CD14-positive monocyte (primary cell): ENCODE data around the gene DCC. TPM values are rescaled to one million over a fixed set of nuclear protein-coding genes. Genes with fewer than 3 reads are reported as not detected.

Experiments
- DNase-seq, 3 donors: peaks; one replicate each; pipeline ENCODE4 v3.0.0-alpha.2; 2011 to 2022
- H2AFZ ChIP-seq: 2 replicates; pipeline ENCODE4 v1.6.0; 2012; ENCODE audit warnings: mild to moderate bottlenecking, low read depth, low read length, inconsistent platforms; ENCODE audit not compliant: insufficient read depth, poor library complexity, severe bottlenecking
- H3K27ac ChIP-seq, 2 donors: 1 replicate in 1 of 2; 2 replicates in 1 of 2; pipeline ENCODE4 v1.5.1; 2012 to 2013; ENCODE audit warnings: low read length in 2 of 2, control low read depth in 1 of 2, inconsistent platforms in 1 of 2, low read depth in 1 of 2, mild to moderate bottlenecking in 1 of 2
- H3K27me3 ChIP-seq, 2 donors: one replicate each; pipeline versions ENCODE4 v1.6.0 to v1.6.1; 2011 to 2013; ENCODE audit warnings: low read length in 2 of 2; ENCODE audit not compliant: control insufficient read depth in 2 of 2, insufficient read depth in 2 of 2
- H3K36me3 ChIP-seq, 2 donors: replicated peaks in 1 of 2; 1 replicate in 1 of 2; 2 replicates in 1 of 2; pipeline versions ENCODE4 v1.5.1 to v1.6.1; 2012 to 2013; ENCODE audit warnings: low read length in 2 of 2, control low read depth in 1 of 2, inconsistent platforms in 1 of 2, mild to moderate bottlenecking in 1 of 2; ENCODE audit not compliant: insufficient read depth in 2 of 2, control insufficient read depth in 1 of 2
- H3K4me1 ChIP-seq, 2 donors: 1 replicate in 1 of 2; 2 replicates in 1 of 2; pipeline versions ENCODE4 v1.5.1 to v1.6.1; 2012 to 2013; ENCODE audit warnings: low read length in 2 of 2, control low read depth in 1 of 2, inconsistent platforms in 1 of 2, mild to moderate bottlenecking in 1 of 2, moderate library complexity in 1 of 2; ENCODE audit not compliant: insufficient read depth in 2 of 2, control insufficient read depth in 1 of 2
- H3K4me2 ChIP-seq: replicated peaks from 2 replicates; pipeline ENCODE3; 2012; ENCODE audit warnings: low read length, moderate library complexity, mild to moderate bottlenecking; ENCODE audit not compliant: poor library complexity, severe bottlenecking; ENCODE audit errors: extremely low read depth
- H3K4me3 ChIP-seq, 3 experiments: fragments of 200-600 bp in 1 of 3; sonication (generic) in 1 of 3; replicated peaks in 1 of 3; 1 replicate in 2 of 3; 2 replicates in 1 of 3; pipeline ENCODE4 v1.5.1; 2011 to 2013; ENCODE audit warnings: low read length in 3 of 3, mild to moderate bottlenecking in 3 of 3, control low read depth in 2 of 3, low read depth in 2 of 3, inconsistent platforms in 1 of 3, moderate library complexity in 1 of 3
- H3K79me2 ChIP-seq: 2 replicates; pipeline ENCODE4 v1.6.0; 2012; ENCODE audit warnings: mild to moderate bottlenecking, control low read depth, inconsistent platforms, low read length, moderate library complexity; ENCODE audit not compliant: insufficient read depth
- H3K9ac ChIP-seq: 2 replicates; pipeline ENCODE4 v1.6.0; 2017; ENCODE audit warnings: low read length, mild to moderate bottlenecking; ENCODE audit not compliant: insufficient read depth, poor library complexity, severe bottlenecking
- H3K9me3 ChIP-seq, 2 donors: replicated peaks in 1 of 2; 1 replicate in 1 of 2; 2 replicates in 1 of 2; pipeline versions ENCODE4 v1.5.1 to v1.6.1; 2012 to 2013; ENCODE audit warnings: low read length in 2 of 2, control low read depth in 1 of 2; ENCODE audit not compliant: control insufficient read depth in 1 of 2, insufficient read depth in 1 of 2
- H4K20me1 ChIP-seq: 2 replicates; pipeline ENCODE4 v1.6.0; 2012; ENCODE audit warnings: mild to moderate bottlenecking, low read length, control low read depth, moderate library complexity; ENCODE audit not compliant: insufficient read depth
- H3K27ac Mint-ChIP-seq, 7 donors: one replicate each; pipeline ENCODE4 v1.8.0; 2020; ENCODE audit warnings: mild to moderate bottlenecking in 7 of 7, mixed read lengths in 7 of 7, moderate library complexity in 6 of 7, inconsistent platforms in 2 of 7
- H3K27me3 Mint-ChIP-seq, 3 donors: one replicate each; pipeline ENCODE4 v1.8.0; 2021 to 2022; ENCODE audit warnings: low read depth in 3 of 3, mild to moderate bottlenecking in 3 of 3, mixed read lengths in 3 of 3, moderate library complexity in 3 of 3, inconsistent platforms in 1 of 3
- H3K36me3 Mint-ChIP-seq, 2 donors: one replicate each; pipeline ENCODE4 v1.8.0; 2020; ENCODE audit warnings: mixed read lengths in 2 of 2, inconsistent platforms in 1 of 2, mild to moderate bottlenecking in 1 of 2
- H3K4me1 Mint-ChIP-seq: one replicate; pipeline ENCODE4 v1.8.0; 2020; ENCODE audit warnings: mild to moderate bottlenecking, mixed read lengths
- H3K4me3 Mint-ChIP-seq, 2 donors: one replicate each; pipeline ENCODE4 v1.8.0; 2020; ENCODE audit warnings: mild to moderate bottlenecking in 2 of 2, mixed read lengths in 2 of 2, moderate library complexity in 1 of 2
- H3K9me3 Mint-ChIP-seq, 7 donors: one replicate each; pipeline ENCODE4 v1.8.0; 2020 to 2022; ENCODE audit warnings: mixed read lengths in 7 of 7, mild to moderate bottlenecking in 6 of 7, moderate library complexity in 6 of 7, inconsistent platforms in 2 of 7
- CTCF ChIP-seq: fragments of 200-600 bp; IDR thresholded peaks from one replicate; pipeline ENCODE4 v1.8.0; 2022; ENCODE audit warnings: antibody characterized with exemption, mild to moderate bottlenecking
- WGBS: methylation state at CpG from one replicate; pipeline ENCODE4 v1.1.5; 2013; ENCODE audit warnings: missing lambda C conversion rate; ENCODE audit not compliant: insufficient coverage; 5-methylcytosine and 5-hydroxymethylcytosine counted together
- intact Hi-C, 2 donors: fragments of 100-400 bp; cut with micrococcal nuclease; formaldehyde crosslinking; loops; one replicate each; pipeline versions ENCODE4 v1.15.0 to v1.15.1; 2023
- polyA plus RNA-seq, 3 donors: library from polyadenylated mRNA; depleted of rRNA in 1 of 3; unstranded in 2 of 3; stranded (reverse) in 1 of 3; fragments of 300-500 nt in 2 of 3; fragments of >200 nt in 1 of 3; fragmentation: Illumina TruSeq in 2 of 3; gene quantifications; 1 replicate in 2 of 3; 2 replicates in 1 of 3; pipeline ENCODE4 v1.2.3, GENCODE V29; 2012 to 2021

DCC gene
- polyA plus RNA-seq, 3 donors: not detected

DNA sequence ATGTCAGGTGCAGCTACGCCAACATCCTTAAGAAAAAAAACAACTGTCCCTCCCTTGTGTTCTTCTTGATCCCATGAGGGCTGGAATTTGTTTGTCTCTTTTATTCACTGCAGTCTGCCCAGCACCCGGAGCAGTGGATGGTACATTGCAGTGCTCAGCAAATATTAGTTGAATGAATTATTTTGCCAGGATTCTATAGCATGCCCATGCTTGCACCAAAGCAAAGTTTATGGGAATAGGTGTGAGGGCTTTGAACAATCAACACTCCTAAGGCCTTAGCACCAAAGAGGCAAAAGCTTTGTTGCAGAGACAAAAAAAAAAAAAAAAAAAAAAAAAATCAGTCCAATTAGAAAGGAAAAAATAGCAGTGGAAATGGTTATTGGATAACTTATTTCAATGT lies 28.7 kb upstream of the DCC start:
- Mint-ChIP-seq H3K4me3 (no peak overlapping the region), H3K9me3 (peaks cover 0 to 9% (median 4%) of the 10 kb centered on the region in 7 donors), H3K27me3 (peaks cover 0 to 2% (median 2%) of the 10 kb centered on the region in 3 donors), H3K27ac (no peak overlapping the region), H3K36me3 (no peaks in the 10 kb centered on the region), H3K4me1 (no peaks in the 10 kb centered on the region)
- Histone ChIP-seq H3K27ac (no peak overlapping the region), H3K27me3 (no peaks in the 10 kb centered on the region), H4K20me1 (no peaks in the 10 kb centered on the region), H3K9ac (no peak overlapping the region), H2AFZ (no peak overlapping the region), H3K4me1 (no peaks in the 10 kb centered on the region), H3K4me2 (no peak overlapping the region), H3K4me3 (no peak overlapping the region), H3K79me2 (no peaks in the 10 kb centered on the region), H3K9me3 (peaks cover 0 to 3% of the 10 kb centered on the region in 2 donors), H3K36me3 (no peaks in the 10 kb centered on the region)
- WGBS: 100% methylated on average over 1 of the region's 2 CpGs
- TF ChIP-seq CTCF: no peak
- intact Hi-C loops: no loop called here
- DNase-seq: no peak

DNA sequence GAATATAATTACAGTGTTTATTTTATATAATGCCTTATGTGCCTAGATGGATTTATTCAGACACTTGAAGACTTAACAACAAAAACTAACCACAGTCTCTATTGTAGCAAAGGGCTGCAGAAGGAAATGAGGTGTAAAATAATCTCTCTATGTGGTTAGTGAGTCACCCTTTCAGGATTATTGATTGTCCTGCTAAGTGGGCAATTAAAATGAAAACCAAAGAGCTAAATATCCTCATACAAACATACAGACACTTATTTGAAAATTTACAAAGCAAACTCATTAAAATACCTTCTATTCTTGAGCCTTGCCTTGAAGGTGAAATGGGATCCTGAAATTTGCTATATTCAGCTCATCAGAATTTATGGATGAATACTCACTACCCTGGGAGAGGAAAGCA lies 27.7 kb upstream of the DCC start:
- Histone ChIP-seq H3K4me3 (no peak overlapping the region), H3K36me3 (no peaks in the 10 kb centered on the region), H3K79me2 (no peaks in the 10 kb centered on the region), H3K4me2 (no peak overlapping the region), H3K27ac (no peak overlapping the region), H2AFZ (no peak overlapping the region), H3K9ac (no peak overlapping the region), H3K27me3 (no peaks in the 10 kb centered on the region), H3K9me3 (no peaks in the 10 kb centered on the region), H4K20me1 (no peaks in the 10 kb centered on the region), H3K4me1 (no peaks in the 10 kb centered on the region)
- no peak overlapping the region for H3K27ac Mint-ChIP-seq
- no peaks in the 10 kb centered on the region for H3K36me3 Mint-ChIP-seq
- intact Hi-C loops: no loop called here
- peaks cover 0 to 4% (median 0%) of the 10 kb centered on the region in 7 donors for H3K9me3 Mint-ChIP-seq
- H3K4me3 Mint-ChIP-seq: no peak overlapping the region
- DNase-seq: no peak
- TF ChIP-seq CTCF: no peak
- H3K27me3 Mint-ChIP-seq: peaks cover 0 to 2% (median 2%) of the 10 kb centered on the region in 3 donors
- H3K4me1 Mint-ChIP-seq: no peaks in the 10 kb centered on the region
